HepG2 (cell line): ENCODE data around the gene LDHAL6B. TPM values are rescaled to one million over a fixed set of nuclear protein-coding genes. Genes with fewer than 3 reads are reported as not detected.

Experiments used
- CCDC6 ChIP-seq: sonication (generic); formaldehyde crosslinking; IDR thresholded peaks from 2 replicates; pipeline ENCODE4 v1.8.1; 2022; ENCODE audit warnings: mild to moderate bottlenecking, missing genetic modification reagents, moderate library complexity
- ETS1 ChIP-seq: sonication (generic); formaldehyde crosslinking; IDR thresholded peaks from 2 replicates; pipeline ENCODE4 v1.4.0; 2020; ENCODE audit warnings: missing genetic modification reagents
- ETV5 ChIP-seq: IDR thresholded peaks from 2 replicates; pipeline ENCODE4 v1.6.1; 2018; ENCODE audit warnings: missing biosample characterization, missing genetic modification reagents, inconsistent platforms, borderline replicate concordance
- FOSL1 ChIP-seq: sonication (generic); formaldehyde crosslinking; IDR thresholded peaks from 2 replicates; pipeline ENCODE4 v1.9.0; 2021; ENCODE audit warnings: missing genetic modification reagents, borderline replicate concordance
- HNF4A ChIP-seq: sonication (generic); formaldehyde crosslinking; IDR thresholded peaks from 2 replicates; pipeline ENCODE4 v1.4.0; 2020; ENCODE audit warnings: missing genetic modification reagents
- IRF2 ChIP-seq: IDR thresholded peaks from 2 replicates; pipeline ENCODE4 v1.6.1; 2018; ENCODE audit warnings: missing genetic modification reagents, missing compliant biosample characterization
- MAFF ChIP-seq: IDR thresholded peaks from 2 replicates; pipeline ENCODE4 v1.6.1; 2011; ENCODE audit warnings: low read depth, low read length, improper control_type of control experiment
- RBAK ChIP-seq: sonication (generic); formaldehyde crosslinking; IDR thresholded peaks from 2 replicates; pipeline ENCODE4 v1.5.1; 2020; ENCODE audit warnings: mild to moderate bottlenecking, missing genetic modification reagents
- SALL1 ChIP-seq: sonication (generic); formaldehyde crosslinking; IDR thresholded peaks from 2 replicates; pipeline ENCODE4 v1.8.0; 2022; ENCODE audit warnings: mild to moderate bottlenecking, missing genetic modification reagents
- SAP130 ChIP-seq: IDR thresholded peaks from 2 replicates; pipeline ENCODE4 v1.6.1; 2016; ENCODE audit warnings: low read depth
- SATB2 ChIP-seq: sonication (generic); formaldehyde crosslinking; IDR thresholded peaks from 2 replicates; pipeline ENCODE4 v1.5.0; 2020; ENCODE audit warnings: missing genetic modification reagents
- ZNF292 ChIP-seq: sonication (generic); formaldehyde crosslinking; IDR thresholded peaks from 2 replicates; pipeline ENCODE4 v1.8.1; 2022; ENCODE audit warnings: mild to moderate bottlenecking, low read depth, missing genetic modification reagents, borderline replicate concordance
- ZNF333 ChIP-seq: sonication (generic); formaldehyde crosslinking; IDR thresholded peaks from 2 replicates; pipeline ENCODE4 v1.4.0; 2020; ENCODE audit warnings: mild to moderate bottlenecking, missing genetic modification reagents, borderline replicate concordance
- ZNF407 ChIP-seq: sonication (generic); formaldehyde crosslinking; IDR thresholded peaks from one replicate; pipeline ENCODE4 v1.5.1; 2020; ENCODE audit warnings: mild to moderate bottlenecking, missing genetic modification reagents; ENCODE audit errors: not compliant biosample characterization
- polyA plus RNA-seq, 8 experiments: library from polyadenylated mRNA; depleted of rRNA in 3 of 8; stranded (reverse) in 7 of 8; unstranded in 1 of 8; fragments of >200 nt; fragmentation: Illumina TruSeq in 4 of 8; extraction: Trizol in 4 of 8; gene quantifications; 2 replicates each; pipeline versions ENCODE4 v1.2.1 to v1.2.3, GENCODE V29; 2011 to 2016; ENCODE audit warnings: low read depth in 4 of 8, missing spikeins in 1 of 8, mixed read lengths in 1 of 8; ENCODE audit not compliant: insufficient read depth in 1 of 8
- total RNA-seq, 5 experiments: library from RNA; depleted of rRNA; stranded (reverse); fragments of >200 nt; fragmentation: Illumina TruSeq; extraction: Trizol; gene quantifications; 2 replicates each; pipeline ENCODE4 v1.2.3, GENCODE V29; 2016; ENCODE audit warnings: low read depth in 1 of 5
- TF ChIP-seq, protein P1 (sequence below): sonication (generic); formaldehyde crosslinking; conservative IDR thresholded peaks from 2 replicates; pipeline ENCODE4 v1.4.0; 2020; ENCODE audit warnings: missing genetic modification reagents
- TF ChIP-seq, protein P2 (sequence below): sonication (generic); formaldehyde crosslinking; IDR thresholded peaks from 2 replicates; pipeline ENCODE4 v1.4.0; 2020; ENCODE audit warnings: missing genetic modification reagents
- TF ChIP-seq, protein P3 (sequence below): IDR thresholded peaks from 2 replicates; pipeline ENCODE4 v1.6.1; 2016; ENCODE audit warnings: low read depth, borderline replicate concordance

LDHAL6B gene
- total and polyA plus RNA-seq, 2 of the 13 experiments (the other 11 are each of a cell fraction or from before 2014, with no cell fraction given): not detected

DNA sequence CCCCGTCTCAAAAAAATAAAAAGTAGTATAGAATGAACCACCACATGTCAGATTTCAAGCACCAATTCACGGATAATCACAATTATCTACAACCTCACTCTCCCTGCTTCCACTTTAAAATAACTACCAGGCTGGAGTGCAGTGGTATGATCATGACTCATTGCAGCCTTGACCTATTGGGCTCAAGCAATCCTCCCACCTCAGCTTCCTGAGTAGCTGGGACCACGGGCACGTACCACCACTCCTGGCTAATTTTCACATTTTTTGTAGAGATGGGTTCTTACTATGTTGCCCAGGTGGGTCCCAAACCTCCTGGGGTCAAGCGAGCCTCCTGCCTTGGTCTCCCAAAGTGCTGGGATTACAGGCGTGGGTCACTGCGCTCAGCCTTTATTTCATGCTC, 38.1 kb upstream of the LDHAL6B start (continued):
- TF ChIP-seq, protein P1, sequence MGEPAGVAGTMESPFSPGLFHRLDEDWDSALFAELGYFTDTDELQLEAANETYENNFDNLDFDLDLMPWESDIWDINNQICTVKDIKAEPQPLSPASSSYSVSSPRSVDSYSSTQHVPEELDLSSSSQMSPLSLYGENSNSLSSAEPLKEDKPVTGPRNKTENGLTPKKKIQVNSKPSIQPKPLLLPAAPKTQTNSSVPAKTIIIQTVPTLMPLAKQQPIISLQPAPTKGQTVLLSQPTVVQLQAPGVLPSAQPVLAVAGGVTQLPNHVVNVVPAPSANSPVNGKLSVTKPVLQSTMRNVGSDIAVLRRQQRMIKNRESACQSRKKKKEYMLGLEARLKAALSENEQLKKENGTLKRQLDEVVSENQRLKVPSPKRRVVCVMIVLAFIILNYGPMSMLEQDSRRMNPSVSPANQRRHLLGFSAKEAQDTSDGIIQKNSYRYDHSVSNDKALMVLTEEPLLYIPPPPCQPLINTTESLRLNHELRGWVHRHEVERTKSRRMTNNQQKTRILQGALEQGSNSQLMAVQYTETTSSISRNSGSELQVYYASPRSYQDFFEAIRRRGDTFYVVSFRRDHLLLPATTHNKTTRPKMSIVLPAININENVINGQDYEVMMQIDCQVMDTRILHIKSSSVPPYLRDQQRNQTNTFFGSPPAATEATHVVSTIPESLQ: no peak
- no peak for TF ChIP-seq CCDC6
- no peak for TF ChIP-seq IRF2 (CRISPR knock-in tag)
- peak; percentile 35; the same call in 1 of the 2 replicates for TF ChIP-seq SAP130
- peak; percentile 62; the same call in 1 of the 2 replicates for TF ChIP-seq FOSL1 (CRISPR knock-in tag)
- TF ChIP-seq ETS1 (CRISPR knock-in tag): no peak
- TF ChIP-seq MAFF: no peak
- 0 out of 2 replicates have a peak, but pooled peaks have one; percentile 34 for TF ChIP-seq SALL1 (CRISPR knock-in tag)
- TF ChIP-seq ZNF407 (CRISPR knock-in tag): no peak
- no peak for TF ChIP-seq SATB2 (CRISPR knock-in tag)
- no peak for TF ChIP-seq ZNF333 (CRISPR knock-in tag)
- TF ChIP-seq HNF4A: peak; percentile 14; the same call in 1 of the 2 replicates
- TF ChIP-seq, protein P2, sequence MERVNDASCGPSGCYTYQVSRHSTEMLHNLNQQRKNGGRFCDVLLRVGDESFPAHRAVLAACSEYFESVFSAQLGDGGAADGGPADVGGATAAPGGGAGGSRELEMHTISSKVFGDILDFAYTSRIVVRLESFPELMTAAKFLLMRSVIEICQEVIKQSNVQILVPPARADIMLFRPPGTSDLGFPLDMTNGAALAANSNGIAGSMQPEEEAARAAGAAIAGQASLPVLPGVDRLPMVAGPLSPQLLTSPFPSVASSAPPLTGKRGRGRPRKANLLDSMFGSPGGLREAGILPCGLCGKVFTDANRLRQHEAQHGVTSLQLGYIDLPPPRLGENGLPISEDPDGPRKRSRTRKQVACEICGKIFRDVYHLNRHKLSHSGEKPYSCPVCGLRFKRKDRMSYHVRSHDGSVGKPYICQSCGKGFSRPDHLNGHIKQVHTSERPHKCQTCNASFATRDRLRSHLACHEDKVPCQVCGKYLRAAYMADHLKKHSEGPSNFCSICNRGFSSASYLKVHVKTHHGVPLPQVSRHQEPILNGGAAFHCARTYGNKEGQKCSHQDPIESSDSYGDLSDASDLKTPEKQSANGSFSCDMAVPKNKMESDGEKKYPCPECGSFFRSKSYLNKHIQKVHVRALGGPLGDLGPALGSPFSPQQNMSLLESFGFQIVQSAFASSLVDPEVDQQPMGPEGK (CRISPR knock-in tag): no peak
- TF ChIP-seq, protein P3, sequence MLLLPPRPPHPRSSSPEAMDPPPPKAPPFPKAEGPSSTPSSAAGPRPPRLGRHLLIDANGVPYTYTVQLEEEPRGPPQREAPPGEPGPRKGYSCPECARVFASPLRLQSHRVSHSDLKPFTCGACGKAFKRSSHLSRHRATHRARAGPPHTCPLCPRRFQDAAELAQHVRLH (CRISPR knock-in tag): no peak
- TF ChIP-seq RBAK (CRISPR knock-in tag): no peak
- TF ChIP-seq ZNF292 (CRISPR knock-in tag): no peak
- peak; percentile 71; the same call in 1 of the 2 replicates for TF ChIP-seq ETV5
